BJ (cell line): ENCODE measurements around the gene TTC12. TPM values are rescaled to one million over a fixed set of nuclear protein-coding genes. Genes with fewer than 3 reads are reported as not detected.

Source experiments
- CTCF ChIA-PET: fragments of 350-600 bp; formaldehyde crosslinking; extraction: SDS; loops from one replicate; lab custom pipeline; 2021; ENCODE audit warnings: antibody characterized with exemption, inconsistent platforms; lab: Yijun Ruan, JAX
- POLR2A ChIA-PET: fragments of 300-600 bp; sonication (Branson Sonifier 250); formaldehyde crosslinking; extraction: SDS; loops from one replicate; lab custom pipeline; 2021; ENCODE audit warnings: antibody characterized with exemption; lab: Charles Lee
- DNase-seq: peaks from one replicate; pipeline ENCODE4 v3.0.0-alpha.2; 2011; ENCODE audit warnings: low read depth
- H3K27me3 ChIP-seq: 2 replicates; pipeline ENCODE4 v1.6.0; 2011; ENCODE audit warnings: low read length; ENCODE audit not compliant: control insufficient read depth, insufficient read depth
- H3K36me3 ChIP-seq: 2 replicates; pipeline ENCODE4 v1.5.1; 2011; ENCODE audit warnings: low read length; ENCODE audit not compliant: control insufficient read depth, insufficient read depth
- H3K4me3 ChIP-seq: 2 replicates; pipeline ENCODE4 v1.5.1; 2011; ENCODE audit warnings: low read depth, mild to moderate bottlenecking, control low read depth, low read length
- CTCF ChIP-seq: IDR thresholded peaks from 2 replicates; pipeline ENCODE4 v1.5.1; 2011; ENCODE audit warnings: low read depth, mild to moderate bottlenecking, control low read depth, inconsistent platforms, low read length, moderate library complexity; ENCODE audit not compliant: insufficient read depth
- polyA plus RNA-seq: library from polyadenylated mRNA; depleted of rRNA; stranded (reverse); fragments of >200 nt; gene quantifications from 2 replicates; pipeline ENCODE4 v1.2.3, GENCODE V29; 2011

TTC12 gene
- polyA plus RNA-seq, 1 experiment, result 14.0 TPM

- DNase-seq, result no peak
- no peaks in the 10 kb centered on the region for H3K27me3 ChIP-seq
- H3K4me3 ChIP-seq, result no peak overlapping the region
- peaks cover 3% of the 10 kb centered on the region for H3K36me3 ChIP-seq
- ChIA-PET CTCF (no interaction called here), POLR2A (no interaction called here)
- no peak for TF ChIP-seq CTCF
Observed at GRCh38 chr11:113369411-113369810, 55.0 kb downstream of the TTC12 start.

GRCh38 chr11:113370634-113371033, 56.3 kb downstream of the TTC12 start:
- no peak for TF ChIP-seq CTCF
- Histone ChIP-seq H3K36me3 (peaks cover under 1% of the 10 kb centered on the region; the same call in 1 of the 2 replicates), H3K27me3 (no peaks in the 10 kb centered on the region), H3K4me3 (no peak overlapping the region)
- CTCF ChIA-PET, result no interaction called here
- POLR2A ChIA-PET, result no interaction called here
- no peak for DNase-seq

GRCh38 chr11:113372309-113372708, 57.9 kb downstream of the TTC12 start:
- CTCF ChIA-PET, result no interaction called here
- 0 out of 2 replicates have a peak, but pooled peaks cover 2% of the 10 kb centered on the region for H3K27me3 ChIP-seq
- no peak for TF ChIP-seq CTCF
- no peak for DNase-seq
- POLR2A ChIA-PET, result no interaction called here
- no peak overlapping the region for H3K4me3 ChIP-seq
- H3K36me3 ChIP-seq, result no peaks in the 10 kb centered on the region

- 0 out of 2 replicates have a peak, but pooled peaks cover 2% of the 10 kb centered on the region for H3K27me3 ChIP-seq
- POLR2A ChIA-PET, result no interaction called here
- no peak for TF ChIP-seq CTCF
Observed at GRCh38 chr11:113373306-113373705, 58.9 kb downstream of the TTC12 start.

GRCh38 chr11:113373981-113374560, 59.7 kb downstream of the TTC12 start:
- DNase-seq, result no peak
- ChIA-PET POLR2A (no interaction called here), CTCF (no interaction called here)
- Histone ChIP-seq H3K4me3 (no peak overlapping the region), H3K36me3 (no peaks in the 10 kb centered on the region), H3K27me3 (0 out of 2 replicates have a peak, but pooled peaks cover 2% of the 10 kb centered on the region)
- TF ChIP-seq CTCF, result no peak

More at GRCh38 chr11:113373306-113373705, 58.9 kb downstream of the TTC12 start:
- no peak overlapping the region for H3K4me3 ChIP-seq
- CTCF ChIA-PET, result no interaction called here
- peak; percentile 9 for DNase-seq
- no peaks in the 10 kb centered on the region for H3K36me3 ChIP-seq
